ENCODE data around the gene ZIC2.
"Not testable (repeated sequence)": the region's sequence is repeated elsewhere in the genome, so short reads cannot be mapped to it uniquely, and the experiment has no call there.

ZIC2 gene

GRCh38 chr13:100024023-100024422, 42.4 kb downstream of the ZIC2 start:
- DNase-seq, result no peak

- no peak for DNase-seq
Observed at GRCh38 chr13:100029933-100030332, 48.3 kb downstream of the ZIC2 start.

GRCh38 chr13:100032642-100033041, 51.1 kb downstream of the ZIC2 start:
- DNase-seq, result not testable (repeated sequence)

- no peak for DNase-seq
Observed at GRCh38 chr13:100035936-100036335, 54.4 kb downstream of the ZIC2 start.
